Measurements from ENCODE around the gene POTEH.
"Not testable (repeated sequence)": the region's sequence is repeated elsewhere in the genome, so short reads cannot be mapped to it uniquely, and the experiment has no call there.

- TF ChIP-seq CTCF (IDR thresholded peaks at IDR 0.05; ENCODE audit: insufficient read depth, low read length); POLR2AphosphoS5 (IDR thresholded peaks at IDR 0.05; ENCODE audit: low read depth); SPI1 (IDR thresholded peaks at IDR 0.05; ENCODE audit: borderline replicate concordance, low read depth): not testable (repeated sequence)
- TF ChIP-seq, protein P1, sequence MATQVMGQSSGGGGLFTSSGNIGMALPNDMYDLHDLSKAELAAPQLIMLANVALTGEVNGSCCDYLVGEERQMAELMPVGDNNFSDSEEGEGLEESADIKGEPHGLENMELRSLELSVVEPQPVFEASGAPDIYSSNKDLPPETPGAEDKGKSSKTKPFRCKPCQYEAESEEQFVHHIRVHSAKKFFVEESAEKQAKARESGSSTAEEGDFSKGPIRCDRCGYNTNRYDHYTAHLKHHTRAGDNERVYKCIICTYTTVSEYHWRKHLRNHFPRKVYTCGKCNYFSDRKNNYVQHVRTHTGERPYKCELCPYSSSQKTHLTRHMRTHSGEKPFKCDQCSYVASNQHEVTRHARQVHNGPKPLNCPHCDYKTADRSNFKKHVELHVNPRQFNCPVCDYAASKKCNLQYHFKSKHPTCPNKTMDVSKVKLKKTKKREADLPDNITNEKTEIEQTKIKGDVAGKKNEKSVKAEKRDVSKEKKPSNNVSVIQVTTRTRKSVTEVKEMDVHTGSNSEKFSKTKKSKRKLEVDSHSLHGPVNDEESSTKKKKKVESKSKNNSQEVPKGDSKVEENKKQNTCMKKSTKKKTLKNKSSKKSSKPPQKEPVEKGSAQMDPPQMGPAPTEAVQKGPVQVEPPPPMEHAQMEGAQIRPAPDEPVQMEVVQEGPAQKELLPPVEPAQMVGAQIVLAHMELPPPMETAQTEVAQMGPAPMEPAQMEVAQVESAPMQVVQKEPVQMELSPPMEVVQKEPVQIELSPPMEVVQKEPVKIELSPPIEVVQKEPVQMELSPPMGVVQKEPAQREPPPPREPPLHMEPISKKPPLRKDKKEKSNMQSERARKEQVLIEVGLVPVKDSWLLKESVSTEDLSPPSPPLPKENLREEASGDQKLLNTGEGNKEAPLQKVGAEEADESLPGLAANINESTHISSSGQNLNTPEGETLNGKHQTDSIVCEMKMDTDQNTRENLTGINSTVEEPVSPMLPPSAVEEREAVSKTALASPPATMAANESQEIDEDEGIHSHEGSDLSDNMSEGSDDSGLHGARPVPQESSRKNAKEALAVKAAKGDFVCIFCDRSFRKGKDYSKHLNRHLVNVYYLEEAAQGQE (IDR thresholded peaks at IDR 0.05; ENCODE audit: insufficient replicate concordance, low read depth) = not testable (repeated sequence)
Measured at GRCh38 chr22:15665478-15665877, 24.3 kb upstream of the POTEH start.
